ENCODE measurements around the gene PIK3C2A.
"Not testable (repeated sequence)": the region's sequence is repeated elsewhere in the genome, so short reads cannot be mapped to it uniquely, and the experiment has no call there.

DNA sequence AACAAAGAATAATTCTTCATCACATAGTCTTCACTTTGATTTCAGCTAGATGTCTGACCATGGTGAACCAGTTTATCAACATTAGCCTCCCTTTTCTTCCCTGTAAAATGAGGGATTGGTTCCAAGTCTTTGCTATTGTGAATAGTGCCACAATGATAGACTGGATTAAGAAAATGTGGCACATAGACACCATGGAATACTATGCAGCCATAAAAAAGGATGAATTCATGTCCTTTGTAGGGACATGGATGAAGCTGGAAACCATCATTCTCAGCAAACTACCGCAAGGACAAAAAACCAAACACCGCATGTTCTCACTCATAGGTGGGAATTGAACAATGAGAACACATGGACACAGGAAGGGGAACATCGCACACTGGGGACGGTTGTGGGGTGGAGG lies 35.2 kb upstream of the PIK3C2A start:
- TF ChIP-seq MYC (IDR thresholded peaks at IDR 0.05; ENCODE audit: low read depth, low read length); POLR2A (IDR thresholded peaks at IDR 0.05; ENCODE audit: low read depth, low read length); POLR2AphosphoS5 (IDR thresholded peaks at IDR 0.05; ENCODE audit: insufficient read depth, low read depth, low read length); JUN (IDR thresholded peaks at IDR 0.05; ENCODE audit: borderline replicate concordance, insufficient read depth, insufficient read length, low read depth); FOS (IDR thresholded peaks at IDR 0.05; ENCODE audit: borderline replicate concordance, insufficient read depth, low read length); EZH2 (IDR thresholded peaks at IDR 0.05; ENCODE audit: borderline replicate concordance, low read depth, low read length, severe bottlenecking): not testable (repeated sequence)
- TF ChIP-seq, protein P1, sequence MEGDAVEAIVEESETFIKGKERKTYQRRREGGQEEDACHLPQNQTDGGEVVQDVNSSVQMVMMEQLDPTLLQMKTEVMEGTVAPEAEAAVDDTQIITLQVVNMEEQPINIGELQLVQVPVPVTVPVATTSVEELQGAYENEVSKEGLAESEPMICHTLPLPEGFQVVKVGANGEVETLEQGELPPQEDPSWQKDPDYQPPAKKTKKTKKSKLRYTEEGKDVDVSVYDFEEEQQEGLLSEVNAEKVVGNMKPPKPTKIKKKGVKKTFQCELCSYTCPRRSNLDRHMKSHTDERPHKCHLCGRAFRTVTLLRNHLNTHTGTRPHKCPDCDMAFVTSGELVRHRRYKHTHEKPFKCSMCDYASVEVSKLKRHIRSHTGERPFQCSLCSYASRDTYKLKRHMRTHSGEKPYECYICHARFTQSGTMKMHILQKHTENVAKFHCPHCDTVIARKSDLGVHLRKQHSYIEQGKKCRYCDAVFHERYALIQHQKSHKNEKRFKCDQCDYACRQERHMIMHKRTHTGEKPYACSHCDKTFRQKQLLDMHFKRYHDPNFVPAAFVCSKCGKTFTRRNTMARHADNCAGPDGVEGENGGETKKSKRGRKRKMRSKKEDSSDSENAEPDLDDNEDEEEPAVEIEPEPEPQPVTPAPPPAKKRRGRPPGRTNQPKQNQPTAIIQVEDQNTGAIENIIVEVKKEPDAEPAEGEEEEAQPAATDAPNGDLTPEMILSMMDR (IDR thresholded peaks at IDR 0.05; ENCODE audit: extremely low read depth in 1 of 2, insufficient read depth in 1 of 2, low read depth in 1 of 2, low read length in 2 of 2), result not testable (repeated sequence)
- TF ChIP-seq, protein P2, sequence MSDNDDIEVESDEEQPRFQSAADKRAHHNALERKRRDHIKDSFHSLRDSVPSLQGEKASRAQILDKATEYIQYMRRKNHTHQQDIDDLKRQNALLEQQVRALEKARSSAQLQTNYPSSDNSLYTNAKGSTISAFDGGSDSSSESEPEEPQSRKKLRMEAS (IDR thresholded peaks at IDR 0.05; ENCODE audit: insufficient read depth, insufficient read length), result not testable (repeated sequence)
